SK-N-SH (cell line): Measurements from ENCODE around the gene RBM47. TPM values are rescaled to one million over a fixed set of nuclear protein-coding genes. Genes with fewer than 3 reads are reported as not detected.

Source experiments
- CTCF ChIA-PET: fragments of 300-600, 350-600 bp; formaldehyde crosslinking; extraction: SDS; loops from one replicate; lab custom pipeline; 2021; lab: Yijun Ruan, JAX
- POLR2A ChIA-PET: fragments of 350-600 bp; sonication (Branson Sonifier 250); formaldehyde crosslinking; extraction: SDS; loops from one replicate; lab custom pipeline; 2020; ENCODE audit warnings: antibody characterized with exemption, inconsistent platforms; lab: Yijun Ruan, JAX
- DNase-seq: peaks from one replicate; pipeline ENCODE4 v3.0.0; 2012
- H2AFZ ChIP-seq: fragments of 200-600 bp; sonication (generic); 2 replicates; pipeline ENCODE4 v1.8.1; 2016; ENCODE audit warnings: antibody characterized with exemption, mild to moderate bottlenecking, low read depth
- H3F3A ChIP-seq: fragments of 200-600 bp; sonication (generic); replicated peaks from 2 replicates; pipeline ENCODE3; 2016; ENCODE audit warnings: antibody characterized with exemption, mild to moderate bottlenecking; ENCODE audit not compliant: insufficient read depth
- H3K27ac ChIP-seq, 2 experiments: fragments of 200-500 bp in 1 of 2; fragments of 200-600 bp in 1 of 2; sonication (Bioruptor generic) in 1 of 2; sonication (generic), shearing (Covaris generic) in 1 of 2; 2 replicates each; pipeline versions ENCODE4 v1.5.1 to v1.6.1; 2014 to 2016; ENCODE audit warnings: low read depth in 2 of 2, inconsistent platforms in 1 of 2, low read length in 1 of 2, mild to moderate bottlenecking in 1 of 2, mixed read lengths in 1 of 2
- H3K27me3 ChIP-seq: fragments of 200-600 bp; sonication (generic), shearing (Covaris generic); 2 replicates; pipeline ENCODE4 v1.6.1; 2016; ENCODE audit warnings: mixed run types; ENCODE audit not compliant: insufficient read depth
- H3K36me3 ChIP-seq, 2 experiments: fragments of 200-500 bp in 1 of 2; fragments of 200-600 bp in 1 of 2; sonication (Bioruptor generic) in 1 of 2; sonication (generic) in 1 of 2; replicated peaks in 1 of 2; 2 replicates each; pipeline versions ENCODE3 to v1.5.1; 2014 to 2016; ENCODE audit warnings: low read length in 1 of 2, mild to moderate bottlenecking in 1 of 2; ENCODE audit not compliant: insufficient read depth in 2 of 2, control insufficient read depth in 1 of 2
- H3K4me1 ChIP-seq, 2 experiments: fragments of 200-500 bp in 1 of 2; fragments of 200-600 bp in 1 of 2; sonication (Bioruptor generic) in 1 of 2; sonication (generic), shearing (Covaris generic) in 1 of 2; 2 replicates each; pipeline versions ENCODE4 v1.5.1 to v1.6.1; 2014 to 2016; ENCODE audit warnings: low read depth in 1 of 2, low read length in 1 of 2, mixed run types in 1 of 2; ENCODE audit not compliant: insufficient read depth in 2 of 2, control insufficient read depth in 1 of 2
- H3K4me2 ChIP-seq: fragments of 200-600 bp; sonication (generic), shearing (Covaris generic); 2 replicates; pipeline ENCODE4 v1.6.1; 2017; ENCODE audit warnings: mixed run types
- H3K4me3 ChIP-seq, 2 experiments: fragments of 200-500 bp in 1 of 2; fragments of 200-600 bp in 1 of 2; sonication (Bioruptor generic) in 1 of 2; sonication (generic), shearing (Covaris generic) in 1 of 2; 2 replicates each; pipeline versions ENCODE4 v1.5.1 to v1.8.1; 2014 to 2016; ENCODE audit warnings: low read depth in 2 of 2, inconsistent platforms in 1 of 2, low read length in 1 of 2, mild to moderate bottlenecking in 1 of 2, mixed read lengths in 1 of 2, moderate library complexity in 1 of 2
- H3K79me2 ChIP-seq: fragments of 200-600 bp; sonication (generic); 2 replicates; pipeline ENCODE4 v1.8.1; 2017; ENCODE audit warnings: mild to moderate bottlenecking; ENCODE audit not compliant: insufficient read depth
- H3K9ac ChIP-seq: fragments of 200-600 bp; sonication (generic); 2 replicates; pipeline ENCODE4 v1.6.1; 2017; ENCODE audit warnings: mixed run types
- H3K9me2 ChIP-seq: fragments of 200-600 bp; sonication (generic); 2 replicates; pipeline ENCODE4 v1.6.1; 2017; ENCODE audit warnings: mixed run types
- H3K9me3 ChIP-seq: fragments of 200-600 bp; sonication (generic); 2 replicates; pipeline ENCODE4 v1.6.1; 2017; ENCODE audit warnings: mixed run types, mild to moderate bottlenecking, moderate library complexity
- H4K20me1 ChIP-seq: fragments of 200-600 bp; sonication (generic); 2 replicates; pipeline ENCODE4 v1.6.1; 2017; ENCODE audit warnings: mild to moderate bottlenecking, mixed run types; ENCODE audit not compliant: insufficient read depth
- ELF1 ChIP-seq: IDR thresholded peaks from 2 replicates; pipeline ENCODE4 v1.4.0; 2012
- EP300 ChIP-seq, 2 experiments: IDR thresholded peaks; 2 replicates each; pipeline versions ENCODE4 v1.4.0 to v1.6.1; 2012; ENCODE audit warnings: borderline replicate concordance in 1 of 2, low read depth in 1 of 2, low read length in 1 of 2
- FOSL2 ChIP-seq: IDR thresholded peaks from 2 replicates; pipeline ENCODE4 v1.4.0; 2012; ENCODE audit warnings: low read depth, mild to moderate bottlenecking, moderate library complexity, borderline replicate concordance
- FOXJ3 ChIP-seq: sonication (generic); formaldehyde crosslinking; IDR thresholded peaks from 2 replicates; pipeline ENCODE4 v1.5.1; 2020; ENCODE audit warnings: mild to moderate bottlenecking, missing genetic modification reagents
- FOXM1 ChIP-seq: IDR thresholded peaks from 2 replicates; pipeline ENCODE4 v1.4.0; 2012; ENCODE audit warnings: low read depth, mild to moderate bottlenecking
- GATA2 ChIP-seq: sonication (generic); formaldehyde crosslinking; IDR thresholded peaks from 2 replicates; pipeline ENCODE4 v1.5.0; 2020; ENCODE audit warnings: mild to moderate bottlenecking, missing genetic modification reagents
- MAX ChIP-seq: IDR thresholded peaks from 2 replicates; pipeline ENCODE4 v1.4.0; 2012; ENCODE audit warnings: low read depth
- MEF2A ChIP-seq: IDR thresholded peaks from 2 replicates; pipeline ENCODE4 v1.4.0; 2012; ENCODE audit warnings: low read depth, borderline replicate concordance
- POLR2AphosphoS5 ChIP-seq: IDR thresholded peaks from 2 replicates; pipeline ENCODE4 v1.6.1; 2012; ENCODE audit warnings: low read depth, low read length
- RAD21 ChIP-seq: IDR thresholded peaks from 2 replicates; pipeline ENCODE4 v1.6.1; 2012; ENCODE audit warnings: mild to moderate bottlenecking, low read length
- RCOR1 ChIP-seq: fragments of 150-350 bp; IDR thresholded peaks from 2 replicates; pipeline ENCODE4 v1.6.1; 2017; ENCODE audit warnings: antibody characterized with exemption, low read length
- REST ChIP-seq: IDR thresholded peaks from 2 replicates; pipeline ENCODE4 v1.6.1; 2012; ENCODE audit warnings: mild to moderate bottlenecking, low read depth, low read length, moderate library complexity
- RFX5 ChIP-seq: IDR thresholded peaks from 2 replicates; pipeline ENCODE4 v1.6.1; 2012; ENCODE audit warnings: mild to moderate bottlenecking, improper control_type of control experiment, low read length
- RXRA ChIP-seq: IDR thresholded peaks from 2 replicates; pipeline ENCODE4 v1.4.0; 2012; ENCODE audit warnings: low read depth, mild to moderate bottlenecking, borderline replicate concordance
- SIN3A ChIP-seq: IDR thresholded peaks from 2 replicates; pipeline ENCODE4 v1.6.1; 2012; ENCODE audit warnings: low read depth, mild to moderate bottlenecking, low read length, moderate library complexity, borderline replicate concordance
- TCF12 ChIP-seq: IDR thresholded peaks from 2 replicates; pipeline ENCODE4 v1.4.0; 2012
- TEAD4 ChIP-seq: IDR thresholded peaks from 2 replicates; pipeline ENCODE4 v1.4.0; 2012; ENCODE audit warnings: mild to moderate bottlenecking, borderline replicate concordance; ENCODE audit not compliant: insufficient read depth
- USF2 ChIP-seq: fragments of 150-350 bp; IDR thresholded peaks from 2 replicates; pipeline ENCODE4 v1.6.1; 2017; ENCODE audit warnings: antibody characterized with exemption, low read length, low read depth, borderline replicate concordance
- WGBS: methylation state at CpG from one replicate; pipeline ENCODE4 v1.1.6; 2017; ENCODE audit warnings: low lambda C conversion rate; 5-methylcytosine and 5-hydroxymethylcytosine counted together
- polyA plus RNA-seq, 3 experiments: library from polyadenylated mRNA; depleted of rRNA; stranded (reverse); fragments of >200 nt; gene quantifications; 2 replicates each; pipeline ENCODE4 v1.2.3, GENCODE V29; 2012

The RBM47 gene
- polyA plus RNA-seq, 1 of the 3 experiments (the other 2 are of a cell fraction), result 6.8 TPM

- TF ChIP-seq MAX (no peak), MEF2A (no peak), FOXM1 (no peak), EP300 (IDR thresholded peaks at IDR 0.05; ENCODE audit: borderline replicate concordance in 1 of 2, low read depth in 1 of 2, low read length in 1 of 2) (no peak), USF2 (no peak), TCF12 (no peak)
These were observed 137.0 kb downstream of the RBM47 start (continued) for GRCh38 chr4:40492691-40493090.

GRCh38 chr4:40490481-40490880 is 139.2 kb downstream of the RBM47 start:
- Histone ChIP-seq H4K20me1 (no peaks in the 10 kb centered on the region), H3K4me2 (no peak overlapping the region), H3F3A (no peaks in the 10 kb centered on the region), H3K27ac (no peak overlapping the region), H3K9ac (no peak overlapping the region), H3K79me2 (no peaks in the 10 kb centered on the region), H3K36me3 (no peaks in the 10 kb centered on the region), H3K9me3 (no peaks in the 10 kb centered on the region), H3K9me2 (no peaks in the 10 kb centered on the region), H3K27me3 (no peaks in the 10 kb centered on the region), H2AFZ (no peak overlapping the region), H3K4me1 (no peaks in the 10 kb centered on the region), H3K4me3 (no peak overlapping the region)
- ChIA-PET CTCF (no interaction called here), POLR2A (no interaction called here)
- TF ChIP-seq MEF2A, result no peak
- no peak for TF ChIP-seq RAD21
- TF ChIP-seq ELF1, result no peak
- TF ChIP-seq EP300 (IDR thresholded peaks at IDR 0.05; ENCODE audit: borderline replicate concordance in 1 of 2, low read depth in 1 of 2, low read length in 1 of 2), result no peak
- no peak for TF ChIP-seq GATA2 (CRISPR knock-in tag)
- TF ChIP-seq FOSL2, result no peak
- TF ChIP-seq TEAD4, result no peak
- no peak for TF ChIP-seq RFX5
- TF ChIP-seq POLR2AphosphoS5, result no peak
- no peak for TF ChIP-seq FOXM1
- TF ChIP-seq FOXJ3 (CRISPR knock-in tag), result no peak
- TF ChIP-seq RCOR1, result no peak
- no peak for TF ChIP-seq RXRA
- TF ChIP-seq REST, result no peak
- no peak for TF ChIP-seq SIN3A
- WGBS, result 94% methylated on average over 10 of the region's 10 CpGs
- DNase-seq, result no peak
